GM23338 (cell line): ENCODE measurements around the gene FKBP7. TPM values are rescaled to one million over a fixed set of nuclear protein-coding genes. Genes with fewer than 3 reads are reported as not detected.

Source experiments
- ATAC-seq: fragments of 200-7000 bp; cut with Tn5 transposase; 3 replicates; pipeline ENCODE4 v1.9.1; 2020
- DNase-seq: peaks from one replicate; pipeline ENCODE4 v3.0.0-alpha.2; 2015; ENCODE audit warnings: low spot score
- H2AFZ ChIP-seq: fragments of 200-600 bp; sonication (generic); 2 replicates; pipeline ENCODE4 v1.8.0; 2016; ENCODE audit warnings: antibody characterized with exemption, mild to moderate bottlenecking, moderate library complexity
- H3F3A ChIP-seq: fragments of 200-600 bp; sonication (generic); replicated peaks from 2 replicates; pipeline ENCODE4 v1.8.0; 2017; ENCODE audit warnings: antibody characterized with exemption, mixed run types, low read depth
- H3K27ac ChIP-seq: fragments of 200-600 bp; sonication (generic); 2 replicates; pipeline ENCODE4 v1.6.1; 2016; ENCODE audit warnings: low read depth
- H3K27me3 ChIP-seq: fragments of 200-600 bp; sonication (generic); 2 replicates; pipeline ENCODE4 v1.8.0; 2016; ENCODE audit warnings: mild to moderate bottlenecking, mixed run types, moderate library complexity; ENCODE audit not compliant: insufficient read depth
- H3K36me3 ChIP-seq: fragments of 200-600 bp; sonication (generic); 2 replicates; pipeline ENCODE4 v1.8.0; 2016; ENCODE audit warnings: mild to moderate bottlenecking; ENCODE audit not compliant: insufficient read depth
- H3K4me1 ChIP-seq: fragments of 200-600 bp; sonication (generic); 2 replicates; pipeline ENCODE4 v1.8.0; 2016; ENCODE audit warnings: mild to moderate bottlenecking, moderate library complexity; ENCODE audit not compliant: insufficient read depth
- H3K4me2 ChIP-seq: fragments of 200-600 bp; sonication (generic); 2 replicates; pipeline ENCODE4 v1.7.1; 2017; ENCODE audit warnings: mixed run types
- H3K4me3 ChIP-seq: fragments of 200-600 bp; sonication (generic); 2 replicates; pipeline ENCODE4 v1.6.1; 2016; ENCODE audit warnings: mixed run types
- H3K79me2 ChIP-seq: fragments of 200-600 bp; sonication (generic); replicated peaks from 2 replicates; pipeline ENCODE4 v1.8.0; 2017; ENCODE audit warnings: mild to moderate bottlenecking; ENCODE audit not compliant: insufficient read depth
- H3K9me2 ChIP-seq: fragments of 200-600 bp; sonication (generic); 2 replicates; pipeline ENCODE4 v1.8.0; 2017; ENCODE audit not compliant: insufficient read depth
- H4K20me1 ChIP-seq: fragments of 200-600 bp; sonication (generic); replicated peaks from 2 replicates; pipeline ENCODE4 v1.8.0; 2017; ENCODE audit warnings: mild to moderate bottlenecking; ENCODE audit not compliant: insufficient read depth
- H3K27ac Mint-ChIP-seq: 2 replicates; pipeline ENCODE4 v1.8.0; 2020; ENCODE audit warnings: inconsistent platforms, mild to moderate bottlenecking, moderate library complexity, mixed read lengths
- H3K27me3 Mint-ChIP-seq: 3 replicates; pipeline ENCODE4 v1.8.0; 2022; ENCODE audit warnings: low read depth, mild to moderate bottlenecking, moderate library complexity, mixed read lengths, inconsistent platforms; ENCODE audit not compliant: insufficient read depth, poor library complexity
- H3K36me3 Mint-ChIP-seq: 3 replicates; pipeline ENCODE4 v1.8.0; 2021; ENCODE audit warnings: low read depth, mild to moderate bottlenecking, inconsistent platforms, moderate library complexity, mixed read lengths
- H3K4me1 Mint-ChIP-seq: 3 replicates; pipeline ENCODE4 v1.8.0; 2020; ENCODE audit warnings: mild to moderate bottlenecking, inconsistent platforms, mixed read lengths
- H3K4me3 Mint-ChIP-seq: 3 replicates; pipeline ENCODE4 v1.8.0; 2021; ENCODE audit warnings: moderate library complexity, mild to moderate bottlenecking, inconsistent platforms, mixed read lengths
- H3K9me3 Mint-ChIP-seq: 3 replicates; pipeline ENCODE4 v1.8.0; 2020; ENCODE audit warnings: moderate library complexity, mild to moderate bottlenecking, inconsistent platforms, mixed read lengths
- CREB1 ChIP-seq: fragments of 250-450 bp; sonication (Bioruptor Pico); IDR thresholded peaks from 2 replicates; pipeline ENCODE4 v1.5.0; 2020; ENCODE audit warnings: low read depth, mild to moderate bottlenecking, moderate library complexity
- ETS1 ChIP-seq: IDR thresholded peaks from 2 replicates; pipeline ENCODE4 v1.6.1; 2016; ENCODE audit warnings: antibody characterized with exemption
- EZH2 ChIP-seq: fragments of 200-600 bp; sonication (generic); IDR thresholded peaks from one replicate; pipeline ENCODE4 v1.8.0; 2017; ENCODE audit warnings: antibody characterized with exemption, mild to moderate bottlenecking, low read depth; ENCODE audit not compliant: unreplicated experiment
- EZH2phosphoT487 ChIP-seq: fragments of 200-600 bp; sonication (generic); IDR thresholded peaks from one replicate; pipeline ENCODE4 v1.8.1; 2018; ENCODE audit warnings: antibody characterized with exemption; ENCODE audit not compliant: unreplicated experiment
- JUNB ChIP-seq: IDR thresholded peaks from one replicate; pipeline ENCODE4 v1.6.1; 2016; ENCODE audit warnings: antibody characterized with exemption; ENCODE audit not compliant: unreplicated experiment
- NANOG ChIP-seq: IDR thresholded peaks from 2 replicates; pipeline ENCODE4 v1.6.1; 2016; ENCODE audit warnings: antibody characterized with exemption, borderline replicate concordance
- POLR2AphosphoS5 ChIP-seq: IDR thresholded peaks from 2 replicates; pipeline ENCODE4 v1.6.1; 2016; ENCODE audit warnings: antibody characterized with exemption, low read depth
- STAT1 ChIP-seq: IDR thresholded peaks from one replicate; pipeline ENCODE4 v1.6.1; 2016; ENCODE audit warnings: antibody characterized with exemption; ENCODE audit not compliant: unreplicated experiment
- ZNF114 ChIP-seq: fragments of 250-450 bp; sonication (Bioruptor Pico); IDR thresholded peaks from 2 replicates; pipeline ENCODE4 v1.5.0; 2020; ENCODE audit warnings: mild to moderate bottlenecking, moderate library complexity
- ZNF331 ChIP-seq: fragments of 250-450 bp; sonication (Bioruptor Pico); IDR thresholded peaks from 2 replicates; pipeline ENCODE4 v1.5.0; 2020; ENCODE audit warnings: low read depth, mild to moderate bottlenecking, moderate library complexity
- polyA plus RNA-seq: library from polyadenylated mRNA; unstranded; fragments of >200 nt; fragmentation: Nextera tagmentation; extraction: Ambion mirVana; gene quantifications from 2 replicates; pipeline ENCODE4 v1.2.1, GENCODE V29; 2016
- total RNA-seq: library from RNA; depleted of rRNA; stranded (reverse); fragments of >200 nt; shearing (Covaris generic); gene quantifications from 2 replicates; pipeline ENCODE4 v1.2.3, GENCODE V29; 2014
- TF ChIP-seq, protein P1 (sequence below), 2 experiments: fragments of 200-600 bp in 1 of 2; sonication (generic) in 1 of 2; conservative IDR thresholded peaks; 2 replicates each; pipeline versions ENCODE4 v1.5.1 to v1.6.1; 2016 to 2017; ENCODE audit warnings: antibody characterized with exemption in 2 of 2, low read depth in 2 of 2, mild to moderate bottlenecking in 2 of 2, moderate library complexity in 1 of 2
- TF ChIP-seq, protein P2 (sequence below): IDR thresholded peaks from one replicate; pipeline ENCODE4 v1.6.1; 2018; ENCODE audit warnings: antibody characterized with exemption; ENCODE audit not compliant: unreplicated experiment
- TF ChIP-seq, protein P3 (sequence below): fragments of 250-450 bp; sonication (Bioruptor Pico); IDR thresholded peaks from 2 replicates; pipeline ENCODE4 v1.5.0; 2020; ENCODE audit warnings: mild to moderate bottlenecking, moderate library complexity

FKBP7 gene
- total and polyA plus RNA-seq, 2 experiments from 2014 or later = 8.3 to 9.0 TPM

DNA sequence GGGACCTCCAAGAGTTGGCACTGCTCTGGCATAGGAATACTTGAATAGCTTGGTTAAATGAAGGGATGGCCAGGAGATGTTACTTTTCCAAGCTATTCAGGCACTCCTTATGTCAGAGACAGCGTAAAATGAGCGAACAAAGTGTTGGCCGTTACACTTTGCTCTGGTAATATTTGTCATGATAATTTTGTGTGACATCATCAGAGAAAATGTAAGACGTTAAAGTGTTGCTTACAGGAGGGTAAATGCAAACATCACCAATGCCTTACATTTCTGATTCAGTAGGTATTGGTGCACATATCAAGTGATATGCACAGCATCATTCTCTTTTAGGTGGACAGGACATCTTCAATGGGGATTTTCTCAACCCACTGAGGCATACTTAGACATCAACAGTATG, 47.9 kb upstream of the FKBP7 start:
- Histone ChIP-seq H3K36me3 (no peaks in the 10 kb centered on the region), H2AFZ (no peak overlapping the region), H3K4me2 (no peak overlapping the region), H3K79me2 (peaks cover 72% of the 10 kb centered on the region), H3K4me1 (peaks cover 8% of the 10 kb centered on the region; the same call in 1 of the 2 replicates), H3F3A (no peaks in the 10 kb centered on the region), H3K9me2 (0 out of 2 replicates have a peak, but pooled peaks cover 5% of the 10 kb centered on the region), H3K27me3 (no peaks in the 10 kb centered on the region), H4K20me1 (no peaks in the 10 kb centered on the region; the same call in 1 of the 2 replicates), H3K27ac (no peak overlapping the region), H3K4me3 (no peak overlapping the region)
- peaks cover 10% of the 10 kb centered on the region for H3K27me3 Mint-ChIP-seq
- H3K9me3 Mint-ChIP-seq = no peaks in the 10 kb centered on the region
- H3K36me3 Mint-ChIP-seq = peaks cover 7% of the 10 kb centered on the region; the same call in 1 of the 3 replicates
- no peak for DNase-seq
- H3K27ac Mint-ChIP-seq = no peak overlapping the region
- H3K4me1 Mint-ChIP-seq = no peaks in the 10 kb centered on the region
- no peak overlapping the region for H3K4me3 Mint-ChIP-seq
- TF ChIP-seq ZNF114 (CRISPR knock-in tag) = no peak
- TF ChIP-seq, protein P1, sequence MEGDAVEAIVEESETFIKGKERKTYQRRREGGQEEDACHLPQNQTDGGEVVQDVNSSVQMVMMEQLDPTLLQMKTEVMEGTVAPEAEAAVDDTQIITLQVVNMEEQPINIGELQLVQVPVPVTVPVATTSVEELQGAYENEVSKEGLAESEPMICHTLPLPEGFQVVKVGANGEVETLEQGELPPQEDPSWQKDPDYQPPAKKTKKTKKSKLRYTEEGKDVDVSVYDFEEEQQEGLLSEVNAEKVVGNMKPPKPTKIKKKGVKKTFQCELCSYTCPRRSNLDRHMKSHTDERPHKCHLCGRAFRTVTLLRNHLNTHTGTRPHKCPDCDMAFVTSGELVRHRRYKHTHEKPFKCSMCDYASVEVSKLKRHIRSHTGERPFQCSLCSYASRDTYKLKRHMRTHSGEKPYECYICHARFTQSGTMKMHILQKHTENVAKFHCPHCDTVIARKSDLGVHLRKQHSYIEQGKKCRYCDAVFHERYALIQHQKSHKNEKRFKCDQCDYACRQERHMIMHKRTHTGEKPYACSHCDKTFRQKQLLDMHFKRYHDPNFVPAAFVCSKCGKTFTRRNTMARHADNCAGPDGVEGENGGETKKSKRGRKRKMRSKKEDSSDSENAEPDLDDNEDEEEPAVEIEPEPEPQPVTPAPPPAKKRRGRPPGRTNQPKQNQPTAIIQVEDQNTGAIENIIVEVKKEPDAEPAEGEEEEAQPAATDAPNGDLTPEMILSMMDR (conservative IDR thresholded peaks at IDR 0.05; ENCODE audit: low read depth in 2 of 2) = no peak
- TF ChIP-seq EZH2phosphoT487 = no peak
- no peak for TF ChIP-seq ZNF331 (CRISPR knock-in tag)
- TF ChIP-seq POLR2AphosphoS5 = no peak
- TF ChIP-seq, protein P2, sequence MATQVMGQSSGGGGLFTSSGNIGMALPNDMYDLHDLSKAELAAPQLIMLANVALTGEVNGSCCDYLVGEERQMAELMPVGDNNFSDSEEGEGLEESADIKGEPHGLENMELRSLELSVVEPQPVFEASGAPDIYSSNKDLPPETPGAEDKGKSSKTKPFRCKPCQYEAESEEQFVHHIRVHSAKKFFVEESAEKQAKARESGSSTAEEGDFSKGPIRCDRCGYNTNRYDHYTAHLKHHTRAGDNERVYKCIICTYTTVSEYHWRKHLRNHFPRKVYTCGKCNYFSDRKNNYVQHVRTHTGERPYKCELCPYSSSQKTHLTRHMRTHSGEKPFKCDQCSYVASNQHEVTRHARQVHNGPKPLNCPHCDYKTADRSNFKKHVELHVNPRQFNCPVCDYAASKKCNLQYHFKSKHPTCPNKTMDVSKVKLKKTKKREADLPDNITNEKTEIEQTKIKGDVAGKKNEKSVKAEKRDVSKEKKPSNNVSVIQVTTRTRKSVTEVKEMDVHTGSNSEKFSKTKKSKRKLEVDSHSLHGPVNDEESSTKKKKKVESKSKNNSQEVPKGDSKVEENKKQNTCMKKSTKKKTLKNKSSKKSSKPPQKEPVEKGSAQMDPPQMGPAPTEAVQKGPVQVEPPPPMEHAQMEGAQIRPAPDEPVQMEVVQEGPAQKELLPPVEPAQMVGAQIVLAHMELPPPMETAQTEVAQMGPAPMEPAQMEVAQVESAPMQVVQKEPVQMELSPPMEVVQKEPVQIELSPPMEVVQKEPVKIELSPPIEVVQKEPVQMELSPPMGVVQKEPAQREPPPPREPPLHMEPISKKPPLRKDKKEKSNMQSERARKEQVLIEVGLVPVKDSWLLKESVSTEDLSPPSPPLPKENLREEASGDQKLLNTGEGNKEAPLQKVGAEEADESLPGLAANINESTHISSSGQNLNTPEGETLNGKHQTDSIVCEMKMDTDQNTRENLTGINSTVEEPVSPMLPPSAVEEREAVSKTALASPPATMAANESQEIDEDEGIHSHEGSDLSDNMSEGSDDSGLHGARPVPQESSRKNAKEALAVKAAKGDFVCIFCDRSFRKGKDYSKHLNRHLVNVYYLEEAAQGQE = no peak
- TF ChIP-seq CREB1 (CRISPR knock-in tag) = no peak
- no peak for TF ChIP-seq EZH2
- TF ChIP-seq ETS1 = no peak
- no peak for TF ChIP-seq NANOG
- TF ChIP-seq JUNB = no peak
- TF ChIP-seq STAT1 = no peak
- TF ChIP-seq, protein P3, sequence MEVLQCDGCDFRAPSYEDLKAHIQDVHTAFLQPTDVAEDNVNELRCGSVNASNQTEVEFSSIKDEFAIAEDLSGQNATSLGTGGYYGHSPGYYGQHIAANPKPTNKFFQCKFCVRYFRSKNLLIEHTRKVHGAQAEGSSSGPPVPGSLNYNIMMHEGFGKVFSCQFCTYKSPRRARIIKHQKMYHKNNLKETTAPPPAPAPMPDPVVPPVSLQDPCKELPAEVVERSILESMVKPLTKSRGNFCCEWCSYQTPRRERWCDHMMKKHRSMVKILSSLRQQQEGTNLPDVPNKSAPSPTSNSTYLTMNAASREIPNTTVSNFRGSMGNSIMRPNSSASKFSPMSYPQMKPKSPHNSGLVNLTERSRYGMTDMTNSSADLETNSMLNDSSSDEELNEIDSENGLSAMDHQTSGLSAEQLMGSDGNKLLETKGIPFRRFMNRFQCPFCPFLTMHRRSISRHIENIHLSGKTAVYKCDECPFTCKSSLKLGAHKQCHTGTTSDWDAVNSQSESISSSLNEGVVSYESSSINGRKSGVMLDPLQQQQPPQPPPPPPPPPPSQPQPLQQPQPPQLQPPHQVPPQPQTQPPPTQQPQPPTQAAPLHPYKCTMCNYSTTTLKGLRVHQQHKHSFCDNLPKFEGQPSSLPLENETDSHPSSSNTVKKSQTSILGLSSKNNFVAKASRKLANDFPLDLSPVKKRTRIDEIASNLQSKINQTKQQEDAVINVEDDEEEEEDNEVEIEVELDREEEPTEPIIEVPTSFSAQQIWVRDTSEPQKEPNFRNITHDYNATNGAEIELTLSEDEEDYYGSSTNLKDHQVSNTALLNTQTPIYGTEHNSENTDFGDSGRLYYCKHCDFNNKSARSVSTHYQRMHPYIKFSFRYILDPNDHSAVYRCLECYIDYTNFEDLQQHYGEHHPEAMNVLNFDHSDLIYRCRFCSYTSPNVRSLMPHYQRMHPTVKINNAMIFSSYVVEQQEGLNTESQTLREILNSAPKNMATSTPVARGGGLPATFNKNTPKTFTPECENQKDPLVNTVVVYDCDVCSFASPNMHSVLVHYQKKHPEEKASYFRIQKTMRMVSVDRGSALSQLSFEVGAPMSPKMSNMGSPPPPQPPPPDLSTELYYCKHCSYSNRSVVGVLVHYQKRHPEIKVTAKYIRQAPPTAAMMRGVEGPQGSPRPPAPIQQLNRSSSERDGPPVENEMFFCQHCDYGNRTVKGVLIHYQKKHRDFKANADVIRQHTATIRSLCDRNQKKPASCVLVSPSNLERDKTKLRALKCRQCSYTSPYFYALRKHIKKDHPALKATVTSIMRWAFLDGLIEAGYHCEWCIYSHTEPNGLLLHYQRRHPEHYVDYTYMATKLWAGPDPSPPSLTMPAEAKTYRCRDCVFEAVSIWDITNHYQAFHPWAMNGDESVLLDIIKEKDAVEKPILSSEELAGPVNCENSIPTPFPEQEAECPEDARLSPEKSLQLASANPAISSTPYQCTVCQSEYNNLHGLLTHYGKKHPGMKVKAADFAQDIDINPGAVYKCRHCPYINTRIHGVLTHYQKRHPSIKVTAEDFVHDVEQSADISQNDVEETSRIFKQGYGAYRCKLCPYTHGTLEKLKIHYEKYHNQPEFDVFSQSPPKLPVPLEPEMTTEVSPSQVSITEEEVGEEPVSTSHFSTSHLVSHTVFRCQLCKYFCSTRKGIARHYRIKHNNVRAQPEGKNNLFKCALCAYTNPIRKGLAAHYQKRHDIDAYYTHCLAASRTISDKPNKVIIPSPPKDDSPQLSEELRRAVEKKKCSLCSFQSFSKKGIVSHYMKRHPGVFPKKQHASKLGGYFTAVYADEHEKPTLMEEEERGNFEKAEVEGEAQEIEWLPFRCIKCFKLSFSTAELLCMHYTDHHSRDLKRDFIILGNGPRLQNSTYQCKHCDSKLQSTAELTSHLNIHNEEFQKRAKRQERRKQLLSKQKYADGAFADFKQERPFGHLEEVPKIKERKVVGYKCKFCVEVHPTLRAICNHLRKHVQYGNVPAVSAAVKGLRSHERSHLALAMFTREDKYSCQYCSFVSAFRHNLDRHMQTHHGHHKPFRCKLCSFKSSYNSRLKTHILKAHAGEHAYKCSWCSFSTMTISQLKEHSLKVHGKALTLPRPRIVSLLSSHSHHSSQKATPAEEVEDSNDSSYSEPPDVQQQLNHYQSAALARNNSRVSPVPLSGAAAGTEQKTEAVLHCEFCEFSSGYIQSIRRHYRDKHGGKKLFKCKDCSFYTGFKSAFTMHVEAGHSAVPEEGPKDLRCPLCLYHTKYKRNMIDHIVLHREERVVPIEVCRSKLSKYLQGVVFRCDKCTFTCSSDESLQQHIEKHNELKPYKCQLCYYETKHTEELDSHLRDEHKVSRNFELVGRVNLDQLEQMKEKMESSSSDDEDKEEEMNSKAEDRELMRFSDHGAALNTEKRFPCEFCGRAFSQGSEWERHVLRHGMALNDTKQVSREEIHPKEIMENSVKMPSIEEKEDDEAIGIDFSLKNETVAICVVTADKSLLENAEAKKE (CRISPR knock-in tag) = no peak
- no peak for ATAC-seq
